GM18861 (cell line): ENCODE data around the gene OVCH2.
"Not testable (repeated sequence)": the region's sequence is repeated elsewhere in the genome, so short reads cannot be mapped to it uniquely, and the experiment has no call there.

Source experiments
- ATAC-seq: cut with Tn5 transposase; IDR thresholded peaks from one replicate; pipeline ENCODE4 v1.9.1; 2021; ENCODE audit not compliant: unreplicated experiment

Gene OVCH2

DNA sequence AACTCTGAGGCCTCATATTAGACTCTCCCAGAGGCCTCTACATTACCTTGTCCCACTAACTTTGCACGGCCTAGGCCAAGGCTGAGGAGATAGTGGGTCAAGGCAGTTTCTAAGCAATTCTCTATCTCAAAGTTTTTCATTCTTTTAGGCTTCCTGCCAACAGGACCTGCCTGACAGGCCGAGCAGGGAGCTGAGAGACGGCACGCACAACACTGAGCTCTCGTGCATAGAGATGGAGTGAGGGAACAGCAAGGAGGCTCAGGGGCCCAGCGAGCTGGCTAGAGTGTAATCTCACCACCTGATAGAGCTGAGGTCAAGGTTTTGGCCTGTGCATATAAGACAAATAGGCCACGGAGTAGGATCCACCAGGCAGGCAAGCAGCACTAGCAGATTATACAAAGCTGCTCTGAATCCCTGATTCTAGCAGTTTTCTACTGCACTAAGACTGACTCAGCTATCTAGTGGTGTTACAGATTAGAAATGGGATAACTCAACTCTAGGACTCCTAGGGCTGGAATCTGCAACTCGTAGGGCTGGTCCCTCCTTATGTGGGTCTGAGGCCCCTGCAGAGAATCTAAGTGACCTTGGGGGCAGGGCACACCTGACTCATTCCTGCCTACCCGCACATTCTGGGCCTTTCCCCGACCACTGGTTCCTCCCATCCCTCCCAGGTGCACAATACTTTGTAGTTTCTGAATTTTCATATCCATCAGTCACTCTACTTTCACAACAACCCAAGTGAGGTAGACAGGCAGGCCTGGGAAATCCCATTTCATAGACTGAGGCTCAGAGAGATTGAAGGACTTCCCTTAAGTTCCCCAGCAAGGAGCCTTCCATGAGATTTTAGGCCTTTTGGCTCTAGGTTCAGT is 34.7 kb downstream of the OVCH2 start:
- ATAC-seq = peak; percentile 52

DNA sequence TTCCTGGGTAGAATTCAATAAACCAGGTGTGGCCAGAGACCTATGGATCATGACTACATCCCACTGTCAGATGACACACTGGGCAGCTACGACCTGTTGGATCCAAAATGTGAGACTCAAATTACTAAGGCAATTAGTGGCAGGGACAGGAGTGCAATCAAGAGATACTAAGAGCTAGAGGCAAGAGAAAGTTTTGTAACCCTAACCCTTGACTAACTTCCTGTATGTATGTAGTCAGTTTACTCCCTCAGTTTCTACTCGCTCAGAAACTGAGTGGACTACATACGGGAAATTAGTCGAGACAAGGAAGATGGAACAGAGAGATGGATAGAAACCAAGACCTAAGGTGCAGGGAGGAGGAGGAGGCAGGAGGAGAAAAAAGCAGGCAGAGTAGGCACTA is 35.6 kb downstream of the OVCH2 start:
- no peak for ATAC-seq

DNA sequence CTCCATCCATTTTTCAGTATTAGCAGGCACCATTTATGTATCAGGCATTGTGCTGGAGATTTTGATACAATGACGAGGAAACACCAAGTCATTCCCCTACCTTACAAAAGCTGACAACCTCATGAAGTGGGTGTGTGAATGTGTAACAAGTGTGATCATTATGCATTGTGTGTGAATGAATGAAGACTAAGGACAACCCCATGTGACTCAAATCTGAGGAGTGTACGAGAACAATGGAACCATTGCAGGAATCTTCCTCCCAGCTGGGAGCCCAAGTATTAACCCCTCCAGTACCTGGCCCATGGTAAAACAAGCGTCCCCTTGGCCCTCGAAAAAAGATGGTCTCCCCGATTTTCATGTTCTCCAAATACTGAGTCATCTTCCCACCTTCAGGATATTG is 37.4 kb downstream of the OVCH2 start:
- no peak for ATAC-seq

DNA sequence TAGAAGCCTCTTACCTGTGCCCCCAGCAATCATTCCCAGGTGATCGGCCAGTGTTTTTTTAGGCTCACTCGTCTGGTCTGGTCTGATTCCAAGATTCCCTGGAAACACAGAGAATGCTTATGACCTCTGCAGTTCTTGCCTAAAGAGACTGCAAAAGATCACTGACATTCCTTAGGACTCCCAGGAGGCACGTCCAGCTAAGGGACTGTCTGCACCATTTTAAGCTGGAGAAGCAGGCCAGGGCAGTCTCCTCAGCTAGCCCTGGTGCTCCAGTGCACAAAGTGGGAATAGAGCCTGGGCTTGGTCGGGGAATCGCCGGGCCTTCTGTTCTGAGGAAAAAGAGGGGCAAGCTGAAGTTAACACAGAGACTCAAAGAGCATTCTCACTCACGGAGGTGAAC is 37.8 kb downstream of the OVCH2 start:
- no peak for ATAC-seq

DNA sequence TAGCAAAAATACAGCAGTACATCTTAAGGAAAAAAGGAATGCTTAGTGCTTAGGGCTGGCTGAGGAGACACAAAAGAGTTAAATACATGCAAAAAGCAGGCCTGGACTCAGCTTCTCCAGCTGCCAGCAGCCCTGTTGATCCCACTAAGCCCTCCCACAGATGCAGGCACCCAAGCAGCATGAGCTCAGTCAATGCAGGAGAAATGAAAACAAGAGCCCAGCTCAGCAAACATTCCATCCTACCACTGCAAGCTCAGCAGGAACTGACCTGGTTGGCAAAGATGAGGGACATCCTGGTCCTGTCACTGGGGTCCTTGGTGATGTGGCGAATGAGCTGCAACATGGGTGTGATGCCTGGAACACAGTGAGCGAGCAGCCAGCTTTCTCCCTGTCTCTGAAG is 38.8 kb downstream of the OVCH2 start:
- no peak for ATAC-seq

DNA sequence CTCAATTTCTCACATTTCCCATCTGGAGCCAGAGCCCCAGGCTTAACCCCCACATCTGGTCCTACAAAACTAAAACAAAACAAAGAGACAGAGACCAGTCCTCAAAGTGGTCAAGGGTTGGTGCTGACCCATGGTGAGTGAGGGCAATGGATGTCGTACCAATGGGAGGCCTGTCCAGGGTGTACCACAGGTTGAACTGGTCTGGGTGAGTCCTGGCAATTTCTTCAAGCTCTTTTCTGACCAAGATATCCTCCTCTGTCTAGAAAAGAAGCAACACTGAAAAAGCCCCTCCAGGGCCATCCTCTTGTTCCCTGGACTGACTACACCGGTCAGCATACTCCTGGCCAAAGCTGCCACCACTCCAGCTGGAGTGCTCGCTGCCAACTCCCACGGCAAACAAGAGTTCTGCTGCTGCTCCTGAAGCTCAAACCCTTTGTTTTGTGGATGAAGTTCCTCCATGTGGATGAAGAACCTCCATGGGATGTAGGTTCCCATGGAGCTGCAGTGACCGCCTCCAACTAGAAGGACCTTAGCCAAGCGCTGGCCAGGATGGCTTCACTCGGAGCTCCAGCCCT is 39.9 kb downstream of the OVCH2 start:
- ATAC-seq = no peak

DNA sequence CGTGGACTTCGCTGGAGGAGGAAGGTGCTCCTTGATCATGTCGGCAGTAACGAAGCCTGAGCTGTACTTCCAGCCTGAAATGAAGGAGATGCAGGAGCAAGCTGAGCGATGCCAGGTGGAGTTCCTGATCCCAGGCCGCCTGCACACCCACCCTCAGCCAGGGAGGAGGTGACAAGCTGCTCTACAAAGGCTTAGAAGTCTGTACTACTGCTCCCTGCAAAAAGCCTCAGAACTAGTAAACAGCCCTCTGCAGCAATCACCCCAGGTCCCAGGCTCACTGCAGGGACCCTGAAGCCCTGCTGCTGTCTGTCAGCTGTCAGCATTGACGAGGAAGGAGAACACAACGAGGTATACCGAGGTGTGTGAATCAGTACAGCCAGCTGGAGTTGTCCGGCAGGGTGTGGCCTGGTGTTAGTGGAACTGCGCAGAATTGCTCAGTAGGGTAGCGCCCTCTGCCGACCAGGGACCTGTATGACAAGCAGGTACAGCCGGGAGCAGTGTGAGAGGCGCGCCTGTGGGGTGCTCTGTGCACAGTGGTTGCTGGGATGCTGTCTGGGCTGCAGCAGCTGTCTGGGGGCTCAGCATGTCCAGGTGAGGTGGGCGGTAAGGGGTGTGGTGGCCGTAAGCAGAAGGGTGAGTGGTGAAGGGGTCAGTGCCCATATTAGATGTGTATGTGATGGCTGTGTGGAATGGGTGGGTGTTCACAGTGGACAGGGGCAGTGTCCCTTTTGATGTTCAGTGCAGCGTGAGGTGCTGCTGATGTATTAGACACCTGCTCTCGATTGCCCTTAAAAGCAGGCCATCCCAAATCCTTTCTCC is 40.6 kb downstream of the OVCH2 start:
- peak; percentile 94 for ATAC-seq

DNA sequence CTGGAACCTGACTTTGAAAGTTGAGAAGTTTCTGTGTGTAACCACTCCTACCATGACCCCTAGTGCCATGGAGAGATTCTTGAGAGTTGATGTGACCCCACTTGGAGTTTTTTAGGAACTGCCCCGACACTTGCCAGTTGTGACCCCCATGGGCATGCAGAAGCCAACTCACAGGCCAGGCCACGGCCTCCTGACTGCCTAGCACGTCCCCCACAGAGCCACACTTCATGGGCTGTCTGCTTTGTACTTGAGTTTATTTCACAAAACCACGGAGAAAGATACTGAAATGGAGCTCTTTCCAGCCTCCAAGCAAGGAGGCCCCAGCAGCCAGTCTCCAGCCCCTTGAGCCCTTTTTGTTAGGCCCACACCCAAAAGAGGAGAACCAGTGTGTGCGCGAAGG is 41.4 kb downstream of the OVCH2 start:
- ATAC-seq = no peak

DNA sequence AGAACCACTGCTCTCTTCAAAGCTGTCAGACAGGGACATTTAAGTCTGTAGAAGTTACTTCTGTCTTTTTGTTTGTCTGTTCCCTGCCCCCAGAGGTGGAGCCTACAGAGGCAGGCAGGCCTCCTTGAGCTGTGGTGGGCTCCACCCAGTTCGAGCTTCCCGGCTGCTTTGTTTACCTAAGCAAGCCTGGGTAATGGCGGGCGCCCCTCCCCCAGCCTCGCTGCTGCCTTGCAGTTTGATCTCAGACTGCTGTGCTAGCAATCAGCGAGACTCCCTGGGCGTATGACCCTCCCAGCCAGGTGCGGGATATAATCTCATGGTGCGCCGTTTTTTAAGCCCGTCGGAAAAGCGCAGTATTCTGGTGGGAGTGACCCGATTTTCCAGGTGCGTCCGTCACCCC is 42.7 kb downstream of the OVCH2 start:
- not testable (repeated sequence) for ATAC-seq

DNA sequence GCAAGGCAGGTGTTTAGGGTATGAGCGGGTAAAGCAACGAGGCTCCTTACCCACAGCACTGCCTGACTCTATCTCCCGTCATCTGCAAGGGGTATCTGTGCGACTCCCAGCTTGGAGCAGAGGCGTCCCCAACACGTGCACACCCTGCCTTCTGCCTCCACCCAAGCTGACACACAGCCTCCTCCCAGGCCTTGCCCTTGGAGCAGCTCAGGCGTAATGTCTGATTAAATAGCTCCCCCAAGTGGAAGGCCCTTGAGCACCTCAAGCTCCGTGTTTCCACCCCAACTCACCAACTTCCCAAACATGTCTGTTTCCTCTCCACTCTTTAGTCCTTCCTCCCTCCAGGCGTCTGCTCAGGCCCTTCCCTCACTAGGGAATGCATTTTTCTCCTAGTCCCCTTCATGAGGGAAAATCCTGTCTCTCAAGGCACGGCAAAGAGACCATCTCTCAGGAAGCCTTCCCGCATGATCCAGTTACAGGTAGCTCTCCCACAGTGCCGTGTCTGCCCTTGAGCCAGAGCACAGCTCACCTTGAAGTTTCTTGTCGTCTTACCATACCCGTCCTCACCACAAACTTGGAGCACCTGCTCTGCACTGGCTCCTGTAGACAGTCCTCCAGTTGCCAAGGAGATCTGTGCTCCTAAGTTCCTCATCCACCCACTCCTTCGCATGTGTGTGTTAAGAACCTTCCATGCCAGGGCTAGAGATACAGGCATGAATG is 48.8 kb downstream of the OVCH2 start:
- ATAC-seq = no peak

DNA sequence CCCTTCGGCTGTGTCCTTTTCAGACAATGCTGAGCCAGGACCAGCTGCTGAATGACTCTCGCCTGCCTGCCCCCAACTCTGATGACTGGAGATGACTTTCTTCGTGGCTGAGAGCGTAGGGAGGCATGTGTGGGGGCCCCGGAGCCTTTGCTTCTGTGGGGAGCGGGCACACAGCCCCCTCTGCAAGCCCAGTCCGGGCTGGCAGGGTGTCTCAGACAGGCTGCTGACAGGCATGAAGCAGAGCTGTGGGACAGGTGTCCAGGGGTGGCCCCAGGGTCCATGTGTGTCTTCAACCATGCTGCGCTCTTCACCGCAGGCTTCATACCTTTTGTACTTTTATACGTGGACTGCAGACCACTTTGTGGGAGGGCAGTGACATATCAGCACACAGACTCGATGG is 49.6 kb downstream of the OVCH2 start:
- ATAC-seq = no peak

DNA sequence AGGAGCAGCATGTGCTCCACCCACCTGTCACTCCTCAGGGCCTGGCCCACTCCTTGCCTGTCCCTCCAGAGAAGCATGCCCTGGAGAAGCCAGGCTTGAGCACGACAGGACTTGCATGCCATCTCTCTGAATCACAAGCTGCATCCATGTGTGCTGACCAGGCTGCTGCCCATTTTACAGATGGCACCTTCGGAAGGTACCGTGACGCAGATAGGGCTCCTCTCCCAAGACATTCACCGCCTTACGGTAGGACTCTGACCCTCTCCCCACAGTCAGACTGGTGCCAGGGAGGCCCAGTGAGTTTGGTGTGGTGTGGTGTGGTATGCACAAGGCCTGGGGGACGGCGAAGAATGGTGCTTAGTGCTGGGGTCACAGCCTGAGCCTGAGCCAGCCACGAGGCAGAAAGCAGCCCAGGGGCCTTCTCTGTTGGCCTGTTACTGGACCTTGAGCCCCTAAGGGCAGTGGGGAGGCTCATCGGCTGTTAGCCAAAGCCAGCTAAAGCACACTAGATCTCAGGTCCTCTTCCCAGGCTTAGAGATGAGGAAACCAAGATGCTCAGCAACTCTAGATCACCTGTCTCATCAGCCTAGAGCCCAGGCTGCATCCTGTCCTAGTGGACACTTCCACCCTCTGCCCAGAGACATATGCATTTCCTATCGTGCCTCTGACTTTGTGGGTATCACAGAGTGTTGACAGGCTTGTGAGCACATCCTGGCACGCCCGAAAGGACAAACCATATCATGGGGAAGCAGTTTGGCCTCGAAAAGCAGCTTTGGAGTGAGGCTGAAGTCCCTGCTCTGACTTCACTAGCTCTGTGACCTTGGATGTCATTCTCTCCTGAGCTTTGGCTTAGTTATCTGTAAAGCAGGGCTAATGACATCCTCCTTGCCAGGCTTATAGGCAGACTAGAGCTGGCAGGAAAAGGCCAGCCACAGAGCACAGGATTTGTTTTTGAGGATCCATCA is 50.7 kb downstream of the OVCH2 start:
- ATAC-seq = no peak

DNA sequence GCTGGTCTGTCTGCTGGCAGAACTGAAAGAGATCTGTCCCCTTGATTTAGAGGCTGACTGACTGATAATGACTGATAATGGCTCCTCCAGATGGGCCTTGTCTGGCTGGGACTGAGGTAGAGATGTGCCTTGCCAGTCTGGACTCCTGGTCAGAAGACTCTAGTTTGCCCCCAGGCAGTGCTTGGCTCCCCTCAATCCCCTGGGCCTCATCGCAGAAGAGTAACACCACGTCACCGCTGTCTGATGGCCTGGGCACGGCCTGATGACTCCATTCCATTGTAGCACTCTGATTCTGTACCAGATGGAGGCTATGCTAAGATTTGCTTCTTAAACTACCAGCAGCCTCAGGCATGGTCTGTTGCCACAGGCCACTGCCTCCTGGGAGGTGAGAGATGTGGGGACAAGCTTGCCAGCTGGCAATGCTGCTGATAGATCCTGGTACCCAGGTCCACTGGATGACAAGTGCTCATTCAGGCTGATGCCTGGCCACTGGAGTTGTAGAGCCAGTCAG is 52.0 kb downstream of the OVCH2 start:
- no peak for ATAC-seq

DNA sequence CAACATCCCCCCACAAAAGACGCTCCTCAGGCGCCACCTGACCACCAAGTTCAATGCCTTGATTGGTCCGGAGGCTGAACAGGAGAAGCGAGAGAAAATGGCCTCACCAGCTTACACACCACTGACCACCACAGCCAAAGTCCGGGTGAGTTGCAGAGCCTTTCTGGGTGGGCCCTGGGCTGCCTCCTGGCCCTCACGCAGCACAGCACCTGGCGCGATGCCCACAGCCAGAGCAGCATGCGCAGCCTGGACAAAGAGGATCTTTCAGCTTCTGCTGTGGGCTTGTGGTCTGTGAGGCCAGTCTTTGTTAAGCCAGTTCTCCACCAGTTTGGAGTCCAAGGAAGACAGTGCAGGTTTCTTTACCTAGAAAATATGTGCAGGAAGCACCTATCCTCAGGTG is 54.6 kb downstream of the OVCH2 start:
- no peak for ATAC-seq

DNA sequence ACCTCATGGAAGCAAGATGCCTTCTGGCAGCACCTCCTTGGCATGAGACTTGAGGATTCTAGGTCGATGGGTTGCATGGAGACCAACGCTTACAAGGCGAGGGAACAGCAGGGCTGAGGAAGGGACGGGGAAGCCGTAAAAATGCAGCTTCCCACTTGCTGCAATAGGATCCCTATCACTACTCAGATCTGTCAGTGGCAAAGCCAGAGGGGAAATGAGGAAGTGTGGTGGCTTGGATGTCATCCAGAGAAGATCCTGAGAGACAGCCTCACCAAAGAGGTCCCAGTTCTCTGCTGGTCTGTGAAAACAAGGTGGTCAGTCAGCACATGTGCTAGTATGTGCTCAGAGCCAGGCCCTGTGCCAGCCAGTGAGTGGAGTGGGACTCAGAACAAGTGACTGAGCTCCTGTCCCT is 55.1 kb downstream of the OVCH2 start:
- no peak for ATAC-seq

DNA sequence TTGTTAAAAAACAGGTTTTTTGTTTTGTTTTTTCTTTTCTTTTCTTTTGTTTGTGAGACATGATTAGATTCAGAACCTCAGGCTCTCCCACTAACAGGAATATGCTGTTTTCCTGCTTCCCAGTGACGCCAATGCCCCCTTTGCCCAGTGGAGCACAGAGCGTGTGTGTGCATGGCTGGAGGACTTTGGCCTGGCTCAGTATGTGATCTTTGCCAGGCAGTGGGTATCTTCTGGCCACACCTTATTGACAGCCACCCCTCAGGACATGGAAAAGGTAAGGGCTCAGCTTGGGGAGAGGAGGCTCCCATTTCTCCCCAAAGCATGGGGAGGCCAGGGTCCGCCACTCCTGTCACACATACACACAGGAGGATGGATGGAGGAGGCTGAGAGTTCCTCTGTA is 58.0 kb downstream of the OVCH2 start:
- ATAC-seq = no peak

DNA sequence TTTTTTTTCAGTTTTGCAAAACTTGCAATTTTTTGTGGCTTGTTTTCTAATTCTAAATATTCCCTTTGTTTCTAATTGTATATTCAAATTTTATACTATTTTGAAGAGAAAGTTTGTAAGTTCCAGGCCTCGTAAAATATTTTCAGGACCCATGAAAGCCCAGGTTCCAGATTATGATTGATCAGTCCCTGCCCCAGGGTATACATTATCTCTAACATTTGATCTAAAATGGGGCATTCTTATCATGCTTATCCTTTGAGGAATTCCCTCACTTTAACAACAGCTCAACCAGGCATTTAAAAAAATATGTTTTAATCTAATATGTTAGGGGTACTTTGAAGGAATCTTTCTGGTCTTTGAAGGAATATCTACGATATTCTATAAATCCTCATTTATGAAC is 59.4 kb downstream of the OVCH2 start:
- no peak for ATAC-seq

DNA sequence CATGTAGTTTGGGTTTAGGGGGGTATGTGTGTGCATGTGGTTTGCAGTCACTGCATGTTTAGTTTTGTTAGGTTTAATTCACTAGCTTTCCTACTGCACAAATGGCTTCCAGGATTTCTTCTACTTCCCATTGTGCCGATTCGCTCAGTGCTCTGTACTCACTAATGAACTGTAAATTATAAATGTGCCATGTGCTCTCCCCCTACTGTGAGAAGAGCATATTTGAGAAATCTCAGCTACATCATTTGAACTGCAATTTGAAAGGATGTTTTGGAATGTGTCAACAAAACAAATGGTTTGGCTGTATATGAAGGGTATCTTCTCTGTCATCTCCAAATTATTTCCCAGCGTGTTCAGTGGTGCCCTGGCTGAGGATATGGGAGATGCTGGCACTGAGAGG is 61.1 kb downstream of the OVCH2 start:
- no peak for ATAC-seq

DNA sequence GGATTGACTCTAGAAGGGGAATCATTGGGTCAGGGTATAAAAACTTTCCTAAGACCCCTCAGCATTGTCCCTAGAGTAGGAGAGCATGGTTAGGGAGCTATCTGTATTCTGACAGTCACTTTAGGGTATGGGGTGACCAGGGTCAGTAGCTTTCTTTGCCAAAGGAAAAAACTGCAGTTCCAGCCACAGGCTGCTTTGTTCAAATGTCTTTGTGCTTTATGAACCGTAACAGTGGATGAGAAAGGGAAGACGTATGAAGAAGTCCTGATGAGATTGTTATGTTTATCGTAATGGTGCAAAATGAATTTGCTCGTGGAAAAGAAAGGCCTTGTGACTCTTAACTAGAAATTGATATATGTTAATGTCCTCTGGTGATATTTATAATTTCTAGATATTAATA is 63.0 kb downstream of the OVCH2 start:
- ATAC-seq = no peak

DNA sequence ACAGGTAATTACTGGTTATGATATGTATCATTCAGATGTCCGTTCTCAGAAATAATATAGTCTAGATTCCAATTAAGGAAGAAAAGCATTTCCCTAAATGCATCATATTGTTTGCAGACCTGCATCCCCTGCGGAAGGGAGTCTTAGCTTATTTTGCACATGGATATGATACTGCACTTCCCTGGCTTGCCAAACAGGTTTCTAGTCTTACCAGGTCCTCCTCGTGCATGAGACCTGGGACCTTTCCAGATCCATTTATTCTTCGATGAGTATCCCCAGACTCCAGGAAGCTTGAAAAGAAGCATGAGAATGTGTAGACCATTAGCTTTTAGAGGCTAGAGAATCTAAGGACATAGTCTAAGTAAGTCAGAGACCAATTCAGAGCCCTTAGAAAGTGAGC is 63.5 kb downstream of the OVCH2 start:
- no peak for ATAC-seq
